HepG2 (cell line): ENCODE measurements around the gene PRR35. TPM values are rescaled to one million over a fixed set of nuclear protein-coding genes. Genes with fewer than 3 reads are reported as not detected.

Source experiments
- ADNP ChIP-seq: sonication (generic); formaldehyde crosslinking; IDR thresholded peaks from 2 replicates; pipeline ENCODE4 v1.4.0; 2020; ENCODE audit warnings: missing genetic modification reagents
- ELF3 ChIP-seq: IDR thresholded peaks from 2 replicates; pipeline ENCODE4 v1.6.1; 2016; ENCODE audit warnings: missing genetic modification reagents, missing compliant biosample characterization
- GFI1 ChIP-seq: sonication (generic); formaldehyde crosslinking; IDR thresholded peaks from 2 replicates; pipeline ENCODE4 v1.5.0; 2020; ENCODE audit warnings: missing genetic modification reagents, mild to moderate bottlenecking, borderline replicate concordance
- NFE2 ChIP-seq: sonication (generic); formaldehyde crosslinking; IDR thresholded peaks from 2 replicates; pipeline ENCODE4 v1.4.0; 2020; ENCODE audit warnings: missing genetic modification reagents
- NPAS2 ChIP-seq: sonication (generic); formaldehyde crosslinking; IDR thresholded peaks from 2 replicates; pipeline ENCODE4 v1.8.0; 2022; ENCODE audit warnings: mild to moderate bottlenecking, missing genetic modification reagents, borderline replicate concordance
- PHF20 ChIP-seq: sonication (generic); formaldehyde crosslinking; IDR thresholded peaks from 2 replicates; pipeline ENCODE4 v1.5.0; 2020; ENCODE audit warnings: mild to moderate bottlenecking, missing genetic modification reagents
- REL ChIP-seq: sonication (generic); formaldehyde crosslinking; conservative IDR thresholded peaks from 2 replicates; pipeline ENCODE4 v1.8.0; 2022; ENCODE audit warnings: mild to moderate bottlenecking, missing genetic modification reagents, moderate library complexity
- YY1 ChIP-seq: IDR thresholded peaks from 2 replicates; pipeline ENCODE4 v1.6.1; 2011; ENCODE audit warnings: low read length, low read depth, moderate library complexity, mild to moderate bottlenecking; ENCODE audit not compliant: insufficient read depth, insufficient replicate concordance
- ZNF232 ChIP-seq: sonication (generic); formaldehyde crosslinking; IDR thresholded peaks from 2 replicates; pipeline ENCODE4 v1.4.0; 2020; ENCODE audit warnings: missing genetic modification reagents, borderline replicate concordance
- ZNF260 ChIP-seq: sonication (generic); formaldehyde crosslinking; IDR thresholded peaks from 2 replicates; pipeline ENCODE4 v1.4.0; 2020; ENCODE audit warnings: missing genetic modification reagents, low read depth, mild to moderate bottlenecking, borderline replicate concordance
- ZNF709 ChIP-seq: sonication (generic); formaldehyde crosslinking; IDR thresholded peaks from 2 replicates; pipeline ENCODE4 v1.5.0; 2020; ENCODE audit warnings: mild to moderate bottlenecking, missing genetic modification reagents
- ZNF75D ChIP-seq: sonication (generic); formaldehyde crosslinking; IDR thresholded peaks from 2 replicates; pipeline ENCODE4 v1.8.1; 2023; ENCODE audit warnings: missing genetic modification reagents, mild to moderate bottlenecking, borderline replicate concordance
- ZNF761 ChIP-seq: sonication (generic); formaldehyde crosslinking; conservative IDR thresholded peaks from 2 replicates; pipeline ENCODE4 v1.4.0; 2020; ENCODE audit warnings: mild to moderate bottlenecking, missing genetic modification reagents
- polyA plus RNA-seq, 8 experiments: library from polyadenylated mRNA; depleted of rRNA in 3 of 8; stranded (reverse) in 7 of 8; unstranded in 1 of 8; fragments of >200 nt; fragmentation: Illumina TruSeq in 4 of 8; extraction: Trizol in 4 of 8; gene quantifications; 2 replicates each; pipeline versions ENCODE4 v1.2.1 to v1.2.3, GENCODE V29; 2011 to 2016; ENCODE audit warnings: low read depth in 4 of 8, missing spikeins in 1 of 8, mixed read lengths in 1 of 8; ENCODE audit not compliant: insufficient read depth in 1 of 8
- total RNA-seq, 5 experiments: library from RNA; depleted of rRNA; stranded (reverse); fragments of >200 nt; fragmentation: Illumina TruSeq; extraction: Trizol; gene quantifications; 2 replicates each; pipeline ENCODE4 v1.2.3, GENCODE V29; 2016; ENCODE audit warnings: low read depth in 1 of 5
- TF ChIP-seq, protein P1 (sequence below): sonication (generic); formaldehyde crosslinking; IDR thresholded peaks from 2 replicates; pipeline ENCODE4 v1.5.0; 2020; ENCODE audit warnings: missing genetic modification reagents
- TF ChIP-seq, protein P2 (sequence below): sonication (generic); formaldehyde crosslinking; IDR thresholded peaks from 2 replicates; pipeline ENCODE4 v1.5.0; 2020; ENCODE audit warnings: missing genetic modification reagents
- TF ChIP-seq, protein P3 (sequence below): sonication (generic); formaldehyde crosslinking; IDR thresholded peaks from 2 replicates; pipeline ENCODE4 v1.8.0; 2022; ENCODE audit warnings: missing genetic modification reagents, mild to moderate bottlenecking, borderline replicate concordance
- TF ChIP-seq, protein P4 (sequence below): sonication (generic); formaldehyde crosslinking; IDR thresholded peaks from 2 replicates; pipeline ENCODE4 v1.4.0; 2020; ENCODE audit warnings: missing genetic modification reagents
- TF ChIP-seq, protein P5 (sequence below): sonication (generic); formaldehyde crosslinking; IDR thresholded peaks from 2 replicates; pipeline ENCODE4 v1.5.1; 2020; ENCODE audit warnings: missing genetic modification reagents, mild to moderate bottlenecking, borderline replicate concordance

Gene PRR35
- total and polyA plus RNA-seq, 2 of the 13 experiments (the other 11 are each of a cell fraction or from before 2014, with no cell fraction given): 0.07 to 0.16 TPM

DNA sequence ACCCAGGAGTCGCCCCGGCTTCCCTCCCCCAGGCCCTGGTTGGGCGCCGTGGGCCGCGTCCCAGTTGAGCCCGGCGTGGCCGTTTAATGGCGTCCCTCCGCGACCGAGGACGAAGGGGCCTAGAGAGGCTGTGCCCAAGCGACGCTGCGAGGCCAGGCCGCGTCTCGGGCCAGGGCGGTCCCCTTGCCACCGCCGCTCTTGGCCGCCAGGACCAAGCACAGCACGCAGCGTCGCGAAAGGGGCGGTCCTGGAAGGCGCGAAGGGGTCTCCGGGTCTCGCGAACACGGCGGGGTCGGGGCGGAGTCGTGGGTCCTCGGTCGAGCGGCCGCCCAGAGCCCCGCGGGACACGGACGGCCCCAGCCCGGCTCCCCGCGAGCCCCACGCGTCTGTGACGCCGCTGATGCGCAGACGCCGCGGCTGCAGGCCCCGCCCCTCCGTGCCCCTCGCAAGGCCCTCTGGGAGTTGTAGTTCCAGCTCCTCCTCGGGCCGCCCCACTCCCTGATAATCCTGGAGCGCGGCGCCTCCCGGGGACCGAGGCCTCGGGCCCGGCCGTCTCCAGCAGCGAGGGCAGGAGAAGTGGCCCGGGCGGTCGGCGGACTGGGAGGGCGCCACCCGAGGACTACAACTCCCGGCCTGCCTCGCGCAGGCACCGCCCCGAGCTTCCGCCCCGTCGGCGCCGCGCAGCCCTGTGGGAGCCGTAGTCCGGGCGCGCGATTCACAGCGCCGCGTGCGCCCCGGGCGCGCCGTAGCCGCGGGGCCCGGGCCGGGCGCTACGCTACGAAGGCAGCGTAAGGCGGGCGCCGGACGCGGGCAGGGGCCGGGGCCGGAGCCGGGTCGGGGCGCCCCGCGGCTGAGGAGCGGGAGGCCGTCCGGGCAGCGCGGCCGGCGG lies 32.9 kb upstream of the PRR35 start, which contains the start of gene CAPN15 (continued):
- TF ChIP-seq, protein P1, sequence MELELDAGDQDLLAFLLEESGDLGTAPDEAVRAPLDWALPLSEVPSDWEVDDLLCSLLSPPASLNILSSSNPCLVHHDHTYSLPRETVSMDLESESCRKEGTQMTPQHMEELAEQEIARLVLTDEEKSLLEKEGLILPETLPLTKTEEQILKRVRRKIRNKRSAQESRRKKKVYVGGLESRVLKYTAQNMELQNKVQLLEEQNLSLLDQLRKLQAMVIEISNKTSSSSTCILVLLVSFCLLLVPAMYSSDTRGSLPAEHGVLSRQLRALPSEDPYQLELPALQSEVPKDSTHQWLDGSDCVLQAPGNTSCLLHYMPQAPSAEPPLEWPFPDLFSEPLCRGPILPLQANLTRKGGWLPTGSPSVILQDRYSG: no peak; the same call in 1 of the 2 replicates
- peak; percentile 32 for TF ChIP-seq YY1
- TF ChIP-seq GFI1: peak; percentile 16; the same call in 1 of the 2 replicates
- TF ChIP-seq ELF3 (CRISPR knock-in tag): no peak
- no peak for TF ChIP-seq ZNF232 (CRISPR knock-in tag)
- TF ChIP-seq NPAS2: 0 out of 2 replicates have a peak, but pooled peaks have one; percentile 6
- TF ChIP-seq, protein P2, sequence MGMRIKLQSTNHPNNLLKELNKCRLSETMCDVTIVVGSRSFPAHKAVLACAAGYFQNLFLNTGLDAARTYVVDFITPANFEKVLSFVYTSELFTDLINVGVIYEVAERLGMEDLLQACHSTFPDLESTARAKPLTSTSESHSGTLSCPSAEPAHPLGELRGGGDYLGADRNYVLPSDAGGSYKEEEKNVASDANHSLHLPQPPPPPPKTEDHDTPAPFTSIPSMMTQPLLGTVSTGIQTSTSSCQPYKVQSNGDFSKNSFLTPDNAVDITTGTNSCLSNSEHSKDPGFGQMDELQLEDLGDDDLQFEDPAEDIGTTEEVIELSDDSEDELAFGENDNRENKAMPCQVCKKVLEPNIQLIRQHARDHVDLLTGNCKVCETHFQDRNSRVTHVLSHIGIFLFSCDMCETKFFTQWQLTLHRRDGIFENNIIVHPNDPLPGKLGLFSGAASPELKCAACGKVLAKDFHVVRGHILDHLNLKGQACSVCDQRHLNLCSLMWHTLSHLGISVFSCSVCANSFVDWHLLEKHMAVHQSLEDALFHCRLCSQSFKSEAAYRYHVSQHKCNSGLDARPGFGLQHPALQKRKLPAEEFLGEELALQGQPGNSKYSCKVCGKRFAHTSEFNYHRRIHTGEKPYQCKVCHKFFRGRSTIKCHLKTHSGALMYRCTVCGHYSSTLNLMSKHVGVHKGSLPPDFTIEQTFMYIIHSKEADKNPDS (CRISPR knock-in tag): 0 out of 2 replicates have a peak, but pooled peaks have one; percentile 49
- TF ChIP-seq ZNF260 (CRISPR knock-in tag): no peak
- no peak for TF ChIP-seq ADNP (CRISPR knock-in tag)
- no peak for TF ChIP-seq ZNF75D (CRISPR knock-in tag)
- no peak for TF ChIP-seq NFE2
- TF ChIP-seq, protein P3, sequence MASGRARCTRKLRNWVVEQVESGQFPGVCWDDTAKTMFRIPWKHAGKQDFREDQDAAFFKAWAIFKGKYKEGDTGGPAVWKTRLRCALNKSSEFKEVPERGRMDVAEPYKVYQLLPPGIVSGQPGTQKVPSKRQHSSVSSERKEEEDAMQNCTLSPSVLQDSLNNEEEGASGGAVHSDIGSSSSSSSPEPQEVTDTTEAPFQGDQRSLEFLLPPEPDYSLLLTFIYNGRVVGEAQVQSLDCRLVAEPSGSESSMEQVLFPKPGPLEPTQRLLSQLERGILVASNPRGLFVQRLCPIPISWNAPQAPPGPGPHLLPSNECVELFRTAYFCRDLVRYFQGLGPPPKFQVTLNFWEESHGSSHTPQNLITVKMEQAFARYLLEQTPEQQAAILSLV (CRISPR knock-in tag): peak; percentile 60
- TF ChIP-seq ZNF709: peak; percentile 48; the same call in 1 of the 2 replicates
- TF ChIP-seq REL (CRISPR knock-in tag): no peak
- peak; percentile 48; the same call in 1 of the 2 replicates for TF ChIP-seq PHF20 (CRISPR knock-in tag)
- peak; percentile 83 for TF ChIP-seq ZNF761 (CRISPR knock-in tag)
- TF ChIP-seq, protein P4, sequence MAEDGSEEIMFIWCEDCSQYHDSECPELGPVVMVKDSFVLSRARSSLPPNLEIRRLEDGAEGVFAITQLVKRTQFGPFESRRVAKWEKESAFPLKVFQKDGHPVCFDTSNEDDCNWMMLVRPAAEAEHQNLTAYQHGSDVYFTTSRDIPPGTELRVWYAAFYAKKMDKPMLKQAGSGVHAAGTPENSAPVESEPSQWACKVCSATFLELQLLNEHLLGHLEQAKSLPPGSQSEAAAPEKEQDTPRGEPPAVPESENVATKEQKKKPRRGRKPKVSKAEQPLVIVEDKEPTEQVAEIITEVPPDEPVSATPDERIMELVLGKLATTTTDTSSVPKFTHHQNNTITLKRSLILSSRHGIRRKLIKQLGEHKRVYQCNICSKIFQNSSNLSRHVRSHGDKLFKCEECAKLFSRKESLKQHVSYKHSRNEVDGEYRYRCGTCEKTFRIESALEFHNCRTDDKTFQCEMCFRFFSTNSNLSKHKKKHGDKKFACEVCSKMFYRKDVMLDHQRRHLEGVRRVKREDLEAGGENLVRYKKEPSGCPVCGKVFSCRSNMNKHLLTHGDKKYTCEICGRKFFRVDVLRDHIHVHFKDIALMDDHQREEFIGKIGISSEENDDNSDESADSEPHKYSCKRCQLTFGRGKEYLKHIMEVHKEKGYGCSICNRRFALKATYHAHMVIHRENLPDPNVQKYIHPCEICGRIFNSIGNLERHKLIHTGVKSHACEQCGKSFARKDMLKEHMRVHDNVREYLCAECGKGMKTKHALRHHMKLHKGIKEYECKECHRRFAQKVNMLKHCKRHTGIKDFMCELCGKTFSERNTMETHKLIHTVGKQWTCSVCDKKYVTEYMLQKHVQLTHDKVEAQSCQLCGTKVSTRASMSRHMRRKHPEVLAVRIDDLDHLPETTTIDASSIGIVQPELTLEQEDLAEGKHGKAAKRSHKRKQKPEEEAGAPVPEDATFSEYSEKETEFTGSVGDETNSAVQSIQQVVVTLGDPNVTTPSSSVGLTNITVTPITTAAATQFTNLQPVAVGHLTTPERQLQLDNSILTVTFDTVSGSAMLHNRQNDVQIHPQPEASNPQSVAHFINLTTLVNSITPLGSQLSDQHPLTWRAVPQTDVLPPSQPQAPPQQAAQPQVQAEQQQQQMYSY (CRISPR knock-in tag): peak; percentile 63
- TF ChIP-seq, protein P5, sequence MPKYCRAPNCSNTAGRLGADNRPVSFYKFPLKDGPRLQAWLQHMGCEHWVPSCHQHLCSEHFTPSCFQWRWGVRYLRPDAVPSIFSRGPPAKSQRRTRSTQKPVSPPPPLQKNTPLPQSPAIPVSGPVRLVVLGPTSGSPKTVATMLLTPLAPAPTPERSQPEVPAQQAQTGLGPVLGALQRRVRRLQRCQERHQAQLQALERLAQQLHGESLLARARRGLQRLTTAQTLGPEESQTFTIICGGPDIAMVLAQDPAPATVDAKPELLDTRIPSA (CRISPR knock-in tag): no peak
